HCT116 (cell line): ENCODE results near the gene FZR1. TPM values are rescaled to one million over a fixed set of nuclear protein-coding genes. Genes with fewer than 3 reads are reported as not detected.

ENCODE experiments used
- ATAC-seq: fragments of 200-7000 bp; cut with Tn5 transposase; 2 replicates; pipeline ENCODE4 v1.9.1; 2020; ENCODE audit warnings: mild to moderate bottlenecking, moderate library complexity
- BruUV-seq: library from RNA; stranded (reverse); fragments of 400-500 nt; replicated peaks from 2 replicates; lab custom pipeline; 2021; lab: Mats Ljungman, UMichigan
- CTCF ChIA-PET: fragments of 300-600 bp; sonication (Branson Sonifier 250); formaldehyde crosslinking; loops from one replicate; lab custom pipeline; 2021; ENCODE audit warnings: antibody characterized with exemption; lab: Charles Lee
- POLR2A ChIA-PET: fragments of 300-600, 350-600 bp; sonication (Branson Sonifier 250); formaldehyde crosslinking; loops from one replicate; lab custom pipeline; 2021; ENCODE audit warnings: antibody characterized with exemption; lab: Charles Lee
- RAD21 ChIA-PET, 2 experiments: fragments of 300-600 bp; sonication (Branson Sonifier 250); formaldehyde crosslinking; loops; one replicate each; lab custom pipeline; 2023; ENCODE audit warnings: low total read pairs in 2 of 2; ENCODE audit not compliant: uncharacterized antibody in 2 of 2, unreplicated experiment in 2 of 2, low non-redundant PET in 1 of 2; lab: Charles Lee
- DNase-seq: peaks from one replicate; pipeline ENCODE4 v3.0.0-alpha.2; 2010; ENCODE audit warnings: low read depth, low spot score
- H2AFZ ChIP-seq: fragments of 200-600 bp; shearing (Covaris generic), sonication (generic); 2 replicates; pipeline ENCODE4 v1.6.1; 2017; ENCODE audit warnings: low read depth, mixed run types, mixed read lengths, antibody characterized with exemption, low read length; ENCODE audit not compliant: poor library complexity, severe bottlenecking
- H3K27ac ChIP-seq: 2 replicates; pipeline ENCODE4 v1.5.1; 2012; ENCODE audit warnings: low read depth, low read length
- H3K27me3 ChIP-seq: fragments of 200-600 bp; sonication (generic); 2 replicates; pipeline ENCODE4 v1.6.1; 2016; ENCODE audit warnings: mixed run types, low read length, mixed read lengths; ENCODE audit not compliant: insufficient read depth
- H3K36me3 ChIP-seq, 2 experiments: fragments of 200-500 bp in 1 of 2; fragments of 200-600 bp in 1 of 2; sonication (Bioruptor generic) in 1 of 2; sonication (generic) in 1 of 2; 2 replicates each; pipeline versions ENCODE4 v1.5.1 to v1.6.1; 2014 to 2016; ENCODE audit warnings: low read length in 2 of 2, inconsistent platforms in 1 of 2, mixed read lengths in 1 of 2, mixed run types in 1 of 2; ENCODE audit not compliant: insufficient read depth in 2 of 2, control insufficient read depth in 1 of 2
- H3K4me1 ChIP-seq, 2 experiments: fragments of 200-600 bp in 1 of 2; sonication (generic) in 1 of 2; 2 replicates each; pipeline versions ENCODE4 v1.5.1 to v1.6.1; 2012 to 2017; ENCODE audit warnings: low read length in 2 of 2, inconsistent platforms in 1 of 2, mild to moderate bottlenecking in 1 of 2, mixed read lengths in 1 of 2, mixed run types in 1 of 2, moderate library complexity in 1 of 2; ENCODE audit not compliant: insufficient read depth in 2 of 2, control insufficient read depth in 1 of 2
- H3K4me2 ChIP-seq: fragments of 200-600 bp; sonication (generic); 2 replicates; pipeline ENCODE4 v1.6.1; 2017; ENCODE audit warnings: mixed run types, low read length, mixed read lengths
- H3K4me3 ChIP-seq, 2 experiments: fragments of 200-600 bp in 1 of 2; sonication (generic) in 1 of 2; replicated peaks in 1 of 2; 2 replicates each; pipeline ENCODE4 v1.5.1; 2011 to 2016; ENCODE audit warnings: low read length in 2 of 2, control low read depth in 1 of 2, low read depth in 1 of 2, mild to moderate bottlenecking in 1 of 2, mixed read lengths in 1 of 2, mixed run types in 1 of 2
- H3K79me2 ChIP-seq: fragments of 200-600 bp; sonication (generic); 2 replicates; pipeline ENCODE4 v1.6.1; 2017; ENCODE audit warnings: mild to moderate bottlenecking, mixed run types, low read length, moderate library complexity, mixed read lengths; ENCODE audit not compliant: insufficient read depth
- H3K9ac ChIP-seq: fragments of 200-600 bp; sonication (generic); 2 replicates; pipeline ENCODE4 v1.6.1; 2016; ENCODE audit warnings: low read length, mixed read lengths
- H3K9me2 ChIP-seq: fragments of 200-600 bp; sonication (generic), shearing (Covaris generic); 2 replicates; pipeline ENCODE4 v1.6.1; 2017; ENCODE audit warnings: mixed run types, mild to moderate bottlenecking, moderate library complexity; ENCODE audit not compliant: insufficient read depth
- H3K9me3 ChIP-seq, 2 experiments: fragments of 200-500 bp in 1 of 2; fragments of 200-600 bp in 1 of 2; sonication (Bioruptor generic) in 1 of 2; sonication (generic) in 1 of 2; 2 replicates each; pipeline ENCODE4 v1.6.1; 2014 to 2017; ENCODE audit warnings: low read length in 2 of 2, mixed read lengths in 2 of 2, inconsistent platforms in 1 of 2, low read depth in 1 of 2, mild to moderate bottlenecking in 1 of 2, mixed run types in 1 of 2, moderate library complexity in 1 of 2; ENCODE audit not compliant: control insufficient read depth in 1 of 2, insufficient read depth in 1 of 2
- H4K20me1 ChIP-seq: fragments of 200-600 bp; sonication (generic), shearing (Covaris generic); 2 replicates; pipeline ENCODE4 v1.6.1; 2017; ENCODE audit warnings: mixed run types, mild to moderate bottlenecking, moderate library complexity; ENCODE audit not compliant: insufficient read depth
- CEBPB ChIP-seq: IDR thresholded peaks from 2 replicates; pipeline ENCODE4 v1.6.1; 2012; ENCODE audit warnings: low read depth
- EGR1 ChIP-seq: IDR thresholded peaks from 2 replicates; pipeline ENCODE4 v1.6.1; 2012; ENCODE audit warnings: low read depth
- ELF1 ChIP-seq: IDR thresholded peaks from 2 replicates; pipeline ENCODE4 v1.6.1; 2012; ENCODE audit warnings: low read depth, borderline replicate concordance
- EZH2 ChIP-seq: fragments of 200-600 bp; sonication (generic); IDR thresholded peaks from 2 replicates; pipeline ENCODE4 v1.6.1; 2017; ENCODE audit warnings: antibody characterized with exemption, mixed run types
- EZH2phosphoT487 ChIP-seq: fragments of 200-600 bp; IDR thresholded peaks from 2 replicates; pipeline ENCODE4 v1.6.1; 2018; ENCODE audit warnings: antibody characterized with exemption, borderline replicate concordance
- FOSL1 ChIP-seq: IDR thresholded peaks from 2 replicates; pipeline ENCODE4 v1.6.1; 2012; ENCODE audit warnings: low read depth
- POLR2A ChIP-seq: IDR thresholded peaks from 2 replicates; pipeline ENCODE4 v1.7.0; 2011; ENCODE audit warnings: borderline replicate concordance; ENCODE audit not compliant: insufficient read depth, insufficient read length; ENCODE audit errors: extremely low read depth
- POLR2AphosphoS5 ChIP-seq: IDR thresholded peaks from 2 replicates; pipeline ENCODE4 v1.6.1; 2011; ENCODE audit warnings: mild to moderate bottlenecking, low read depth, low read length, moderate library complexity
- SIN3A ChIP-seq: IDR thresholded peaks from 2 replicates; pipeline ENCODE4 v1.6.1; 2012; ENCODE audit warnings: low read depth
- SP1 ChIP-seq: IDR thresholded peaks from 2 replicates; pipeline ENCODE4 v1.6.1; 2012; ENCODE audit warnings: low read depth
- SRF ChIP-seq: IDR thresholded peaks from 2 replicates; pipeline ENCODE4 v1.6.1; 2012; ENCODE audit warnings: low read depth
- TCF7L2 ChIP-seq: IDR thresholded peaks from 2 replicates; pipeline ENCODE4 v1.7.0; 2011; ENCODE audit warnings: borderline replicate concordance, inconsistent platforms; ENCODE audit not compliant: insufficient read depth, insufficient read length; ENCODE audit errors: extremely low read depth
- YY1 ChIP-seq: IDR thresholded peaks from 2 replicates; pipeline ENCODE4 v1.6.1; 2011; ENCODE audit warnings: low read length, low read depth, moderate library complexity, mild to moderate bottlenecking; ENCODE audit not compliant: insufficient replicate concordance; ENCODE audit errors: extremely low read depth
- ZFX ChIP-seq: fragments of 450-650 bp; IDR thresholded peaks from 2 replicates; pipeline ENCODE4 v1.6.1; 2017
- intact Hi-C: fragments of 100-400 bp; cut with micrococcal nuclease; formaldehyde crosslinking; loops from 2 replicates; pipeline ENCODE4 v1.10.0; 2022
- total RNA-seq: library from RNA; stranded (reverse); gene quantifications from one replicate; pipeline ENCODE4 v1.2.1, GENCODE V29; 2021; ENCODE audit not compliant: unreplicated experiment
- TF ChIP-seq, protein P1 (sequence below), 3 experiments: fragments of 200-600 bp in 1 of 3; sonication (generic) in 1 of 3; IDR thresholded peaks in 2 of 3; conservative IDR thresholded peaks in 1 of 3; 2 replicates each; pipeline ENCODE4 v1.5.1; 2012 to 2017; ENCODE audit warnings: low read depth in 2 of 3, low read length in 2 of 3, antibody characterized with exemption in 1 of 3, borderline replicate concordance in 1 of 3, control low read depth in 1 of 3, mild to moderate bottlenecking in 1 of 3, mixed read lengths in 1 of 3, mixed run types in 1 of 3, moderate library complexity in 1 of 3; ENCODE audit not compliant: insufficient read depth in 1 of 3
- TF ChIP-seq, protein P2 (sequence below): IDR thresholded peaks from 2 replicates; pipeline ENCODE4 v1.6.1; 2012

Gene FZR1
- total RNA-seq, 1 experiment from 2014 or later, result 60.3 TPM

DNA sequence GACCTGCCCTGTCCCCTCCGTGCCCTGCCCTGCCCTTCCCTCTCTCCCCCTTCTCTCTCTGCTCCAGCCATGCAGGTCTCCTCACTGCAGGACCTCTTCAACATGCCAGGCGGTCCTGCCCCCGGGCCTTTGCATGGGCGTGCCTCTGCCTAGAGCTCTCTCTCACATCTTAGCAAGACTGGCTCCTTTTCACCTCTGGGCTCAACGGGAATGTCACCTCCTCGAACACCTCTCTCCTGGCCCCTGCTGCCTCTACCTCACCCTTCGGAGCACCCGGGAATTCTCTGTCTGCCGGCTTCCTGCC, 45.6 kb downstream of the FZR1 start:
- TF ChIP-seq FOSL1 (no peak), EGR1 (no peak), EZH2phosphoT487 (no peak), TCF7L2 (no peak), SIN3A (no peak), SP1 (no peak), POLR2AphosphoS5 (no peak), SRF (no peak), EZH2 (no peak), POLR2A (no peak), CEBPB (no peak), ZFX (no peak), ELF1 (no peak), YY1 (no peak)
- TF ChIP-seq, protein P1, sequence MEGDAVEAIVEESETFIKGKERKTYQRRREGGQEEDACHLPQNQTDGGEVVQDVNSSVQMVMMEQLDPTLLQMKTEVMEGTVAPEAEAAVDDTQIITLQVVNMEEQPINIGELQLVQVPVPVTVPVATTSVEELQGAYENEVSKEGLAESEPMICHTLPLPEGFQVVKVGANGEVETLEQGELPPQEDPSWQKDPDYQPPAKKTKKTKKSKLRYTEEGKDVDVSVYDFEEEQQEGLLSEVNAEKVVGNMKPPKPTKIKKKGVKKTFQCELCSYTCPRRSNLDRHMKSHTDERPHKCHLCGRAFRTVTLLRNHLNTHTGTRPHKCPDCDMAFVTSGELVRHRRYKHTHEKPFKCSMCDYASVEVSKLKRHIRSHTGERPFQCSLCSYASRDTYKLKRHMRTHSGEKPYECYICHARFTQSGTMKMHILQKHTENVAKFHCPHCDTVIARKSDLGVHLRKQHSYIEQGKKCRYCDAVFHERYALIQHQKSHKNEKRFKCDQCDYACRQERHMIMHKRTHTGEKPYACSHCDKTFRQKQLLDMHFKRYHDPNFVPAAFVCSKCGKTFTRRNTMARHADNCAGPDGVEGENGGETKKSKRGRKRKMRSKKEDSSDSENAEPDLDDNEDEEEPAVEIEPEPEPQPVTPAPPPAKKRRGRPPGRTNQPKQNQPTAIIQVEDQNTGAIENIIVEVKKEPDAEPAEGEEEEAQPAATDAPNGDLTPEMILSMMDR (IDR thresholded peaks at IDR 0.05 in 2 of 3, conservative IDR thresholded peaks at IDR 0.05 in 1 of 3; ENCODE audit: borderline replicate concordance in 1 of 3, insufficient read depth in 1 of 3, low read depth in 2 of 3, low read length in 2 of 3), result no peak
- TF ChIP-seq, protein P2, sequence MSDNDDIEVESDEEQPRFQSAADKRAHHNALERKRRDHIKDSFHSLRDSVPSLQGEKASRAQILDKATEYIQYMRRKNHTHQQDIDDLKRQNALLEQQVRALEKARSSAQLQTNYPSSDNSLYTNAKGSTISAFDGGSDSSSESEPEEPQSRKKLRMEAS, result no peak
- DNase-seq, result no peak
- Histone ChIP-seq H2AFZ (no peak overlapping the region), H3K9ac (no peak overlapping the region), H3K4me2 (no peak overlapping the region), H3K4me1 (peaks cover 9 to 34% of the 10 kb centered on the region in 2 experiments), H3K27ac (no peak overlapping the region), H4K20me1 (peaks cover 8% of the 10 kb centered on the region; the same call in 1 of the 2 replicates), H3K27me3 (no peaks in the 10 kb centered on the region), H3K9me2 (no peaks in the 10 kb centered on the region), H3K4me3 (no peak overlapping the region), H3K9me3 (no peaks in the 10 kb centered on the region), H3K36me3 (peaks cover 2 to 21% of the 10 kb centered on the region in 2 experiments; a peak in 3 of 4 replicates), H3K79me2 (peaks cover 77% of the 10 kb centered on the region)
- ChIA-PET RAD21 (no interaction called here), POLR2A (no interaction called here), CTCF (no interaction called here)
- BruUV-seq, result no TSS peak
- ATAC-seq, result no peak
- intact Hi-C loops, result no loop called here
